DOHH2 (cell line): Measurements from ENCODE around the gene ZBTB22.

Experiments used
- H3F3A ChIP-seq: fragments of 200-600 bp; sonication (generic), shearing (Covaris generic); 2 replicates; pipeline ENCODE4 v1.6.0; 2016; ENCODE audit warnings: antibody characterized with exemption, mild to moderate bottlenecking; ENCODE audit not compliant: control insufficient read depth, insufficient read depth
- H3K27ac ChIP-seq: fragments of 200-600 bp; sonication (generic); 2 replicates; pipeline ENCODE4 v1.5.1; 2014; ENCODE audit warnings: low read depth, mild to moderate bottlenecking, low read length, moderate library complexity
- H3K27me3 ChIP-seq: fragments of 200-600 bp; sonication (generic); 2 replicates; pipeline ENCODE4 v1.6.1; 2014; ENCODE audit warnings: mild to moderate bottlenecking, low read length, mixed read lengths; ENCODE audit not compliant: control insufficient read depth
- H3K36me3 ChIP-seq: fragments of 200-600 bp; sonication (generic); 2 replicates; pipeline ENCODE4 v1.6.1; 2014; ENCODE audit warnings: mild to moderate bottlenecking, low read length, moderate library complexity, mixed read lengths; ENCODE audit not compliant: control insufficient read depth
- H3K4me1 ChIP-seq: fragments of 200-600 bp; sonication (generic); 2 replicates; pipeline ENCODE4 v1.6.1; 2014; ENCODE audit warnings: mild to moderate bottlenecking, low read length, mixed read lengths; ENCODE audit not compliant: control insufficient read depth
- H3K4me2 ChIP-seq: fragments of 200-600 bp; sonication (generic); 2 replicates; pipeline ENCODE4 v1.6.0; 2014; ENCODE audit warnings: mild to moderate bottlenecking, low read length, moderate library complexity
- H3K4me3 ChIP-seq: fragments of 200-600 bp; sonication (generic); 2 replicates; pipeline ENCODE4 v1.5.1; 2014; ENCODE audit warnings: mild to moderate bottlenecking, low read length, mixed read lengths
- H3K79me2 ChIP-seq: fragments of 200-600 bp; sonication (generic); 2 replicates; pipeline ENCODE4 v1.6.1; 2014; ENCODE audit warnings: mild to moderate bottlenecking, low read length, mixed read lengths; ENCODE audit not compliant: control insufficient read depth
- H3K9me2 ChIP-seq: fragments of 200-600 bp; sonication (generic); replicated peaks from 2 replicates; pipeline ENCODE4 v1.6.1; 2014; ENCODE audit warnings: mild to moderate bottlenecking, low read length, mixed read lengths; ENCODE audit not compliant: control insufficient read depth
- H3K9me3 ChIP-seq: fragments of 200-600 bp; sonication (generic); 2 replicates; pipeline ENCODE4 v1.6.1; 2014; ENCODE audit warnings: antibody characterized with exemption, low read length, mixed read lengths; ENCODE audit not compliant: control insufficient read depth, insufficient read depth
- H4K20me1 ChIP-seq: fragments of 200-600 bp; sonication (generic); 2 replicates; pipeline ENCODE4 v1.6.0; 2014; ENCODE audit warnings: low read depth, mild to moderate bottlenecking, antibody characterized with exemption, low read length, moderate library complexity; ENCODE audit not compliant: control insufficient read depth, insufficient read depth
- CTCF ChIP-seq: fragments of 200-600 bp; sonication (generic); IDR thresholded peaks from one replicate; pipeline ENCODE4 v1.5.1; 2014; ENCODE audit warnings: antibody characterized with exemption, mild to moderate bottlenecking, low read depth, low read length; ENCODE audit not compliant: poor library complexity, severe bottlenecking
- EZH2phosphoT487 ChIP-seq: fragments of 200-600 bp; sonication (generic); IDR thresholded peaks from 2 replicates; pipeline ENCODE4 v1.6.1; 2017; ENCODE audit warnings: borderline replicate concordance, mild to moderate bottlenecking, antibody characterized with exemption, low read length, moderate library complexity, mixed read lengths

The ZBTB22 gene

GRCh38 chr6:33279257-33279695 lies 38.3 kb downstream of the ZBTB22 start:
- Histone ChIP-seq H3K4me1 (peaks cover 60% of the 10 kb centered on the region), H3K4me3 (no peak overlapping the region), H3F3A (peaks cover 54% of the 10 kb centered on the region), H3K27me3 (no peaks in the 10 kb centered on the region), H3K79me2 (peaks cover 17% of the 10 kb centered on the region), H3K36me3 (peaks cover 90% of the 10 kb centered on the region), H3K4me2 (no peak overlapping the region), H4K20me1 (peaks cover 9% of the 10 kb centered on the region), H3K27ac (0 out of 2 replicates have a peak overlapping the region, but pooled peaks have one; percentile 37), H3K9me2 (no peaks in the 10 kb centered on the region), H3K9me3 (no peaks in the 10 kb centered on the region)
- no peak for TF ChIP-seq CTCF
- TF ChIP-seq EZH2phosphoT487 = no peak

GRCh38 chr6:33278810-33279209 lies 38.7 kb downstream of the ZBTB22 start:
- no peak for TF ChIP-seq CTCF
- TF ChIP-seq EZH2phosphoT487 = no peak
- Histone ChIP-seq H3K27ac (peak overlapping the region; percentile 80), H3K79me2 (peaks cover 22% of the 10 kb centered on the region), H3K4me3 (no peak overlapping the region), H3K4me1 (peaks cover 64% of the 10 kb centered on the region), H3F3A (peaks cover 59% of the 10 kb centered on the region), H4K20me1 (peaks cover 14% of the 10 kb centered on the region), H3K4me2 (no peak overlapping the region; the same call in 1 of the 2 replicates), H3K9me2 (no peaks in the 10 kb centered on the region), H3K27me3 (no peaks in the 10 kb centered on the region), H3K36me3 (peaks cover 90% of the 10 kb centered on the region), H3K9me3 (no peaks in the 10 kb centered on the region)

- peak overlapping the region; percentile 93 for H3K4me3 ChIP-seq
- H3K9me3 ChIP-seq = no peaks in the 10 kb centered on the region
- peaks cover 90% of the 10 kb centered on the region for H3K36me3 ChIP-seq
- TF ChIP-seq EZH2phosphoT487 = no peak
- TF ChIP-seq CTCF = no peak
- H3K79me2 ChIP-seq = peaks cover 26% of the 10 kb centered on the region
- peak overlapping the region; percentile 80 for H3K27ac ChIP-seq
- peak overlapping the region; percentile 99 for H3K4me2 ChIP-seq
- H3K9me2 ChIP-seq = no peaks in the 10 kb centered on the region
- H3K4me1 ChIP-seq = peaks cover 69% of the 10 kb centered on the region
- peaks cover 63% of the 10 kb centered on the region for H3F3A ChIP-seq
- peaks cover 19% of the 10 kb centered on the region for H4K20me1 ChIP-seq
- no peaks in the 10 kb centered on the region for H3K27me3 ChIP-seq
Measured at GRCh38 chr6:33278392-33278741, 39.2 kb downstream of the ZBTB22 start.
